Measurements from ENCODE around the gene AGBL3. TPM values are rescaled to one million over a fixed set of nuclear protein-coding genes. Genes with fewer than 3 reads are reported as not detected.
"Not testable (repeated sequence)": the region's sequence is repeated elsewhere in the genome, so short reads cannot be mapped to it uniquely, and the experiment has no call there.

AGBL3 gene
- polyA plus RNA-seq, 2 of the 4 experiments (the other 2 are of a cell fraction) = 2.2 to 4.3 TPM

DNA sequence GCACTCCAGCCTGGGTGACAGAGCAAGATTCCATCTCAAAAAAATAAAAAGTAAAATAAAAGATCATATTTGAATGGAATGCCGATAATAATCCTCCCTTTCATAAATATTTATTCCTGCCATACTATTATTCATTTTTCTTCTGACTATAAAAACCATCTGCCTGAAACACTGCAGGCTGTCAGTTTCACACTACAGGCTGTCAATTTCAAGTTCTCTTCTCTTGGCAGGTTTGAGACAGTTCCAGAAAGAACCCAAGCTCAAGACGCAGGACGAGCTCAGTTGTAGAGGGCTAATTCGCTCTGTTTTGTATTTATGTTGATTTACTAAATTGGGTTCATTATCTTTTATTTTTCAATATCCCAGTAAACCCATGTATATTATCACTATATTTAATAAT is 18.2 kb upstream of the AGBL3 start:
- no peak overlapping the region for H3K4me3 ChIP-seq
- POLR2A ChIA-PET = no interaction called here
- FAIRE-seq = no peak
- no peak for TF ChIP-seq CHD2 (IDR thresholded peaks at IDR 0.05; ENCODE audit: low read length, partially characterized antibody)
- no peak for TF ChIP-seq HOXA7 (CRISPR knock-in tag; IDR thresholded peaks at IDR 0.05)
- no peak for TF ChIP-seq POLR2A (IDR thresholded peaks at IDR 0.05; ENCODE audit: low read length)
- no peak for TF ChIP-seq ZFP36 (IDR thresholded peaks at IDR 0.05; ENCODE audit: borderline replicate concordance, partially characterized antibody)
- TF ChIP-seq CEBPB (IDR thresholded peaks at IDR 0.05) = no peak
- no peak for TF ChIP-seq RARB (CRISPR knock-in tag; IDR thresholded peaks at IDR 0.05)
- TF ChIP-seq RNF2 (IDR thresholded peaks at IDR 0.05; ENCODE audit: borderline replicate concordance, low read depth) = no peak
- no peak for TF ChIP-seq ZC3H11A (IDR thresholded peaks at IDR 0.05)
- TF ChIP-seq HDAC2 (IDR thresholded peaks at IDR 0.05) = no peak
- TF ChIP-seq, protein P1, sequence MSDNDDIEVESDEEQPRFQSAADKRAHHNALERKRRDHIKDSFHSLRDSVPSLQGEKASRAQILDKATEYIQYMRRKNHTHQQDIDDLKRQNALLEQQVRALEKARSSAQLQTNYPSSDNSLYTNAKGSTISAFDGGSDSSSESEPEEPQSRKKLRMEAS (IDR thresholded peaks at IDR 0.05) = no peak
- TF ChIP-seq NFE2L2 (conservative IDR thresholded peaks at IDR 0.05; ENCODE audit: low read length) = no peak
- no peak for TF ChIP-seq CHD4 (IDR thresholded peaks at IDR 0.05; ENCODE audit: borderline replicate concordance)
- no peak for TF ChIP-seq KDM5A (IDR thresholded peaks at IDR 0.05)
- TF ChIP-seq MAZ (IDR thresholded peaks at IDR 0.05; ENCODE audit: borderline replicate concordance, low read depth, low read length) = no peak
- no peak for TF ChIP-seq RAD21 (conservative IDR thresholded peaks at IDR 0.05 in 1 of 2, IDR thresholded peaks at IDR 0.05 in 1 of 2)
- no peak for TF ChIP-seq CBX2 (IDR thresholded peaks at IDR 0.05; ENCODE audit: borderline replicate concordance, low read depth)
- TF ChIP-seq GATA3 (IDR thresholded peaks at IDR 0.05; ENCODE audit: borderline replicate concordance) = no peak
- TF ChIP-seq PHF8 (IDR thresholded peaks at IDR 0.05; ENCODE audit: borderline replicate concordance, low read depth) = no peak
- TF ChIP-seq CBX8 (IDR thresholded peaks at IDR 0.05) = no peak
- no peak overlapping the region for H3K4me2 ChIP-seq
- 92% methylated on average over 4 of the region's 4 CpGs for WGBS (ENCODE audit: missing lambda C conversion rate)
- no peaks in the 10 kb centered on the region for H3K4me1 ChIP-seq
- no peak overlapping the region for H3K27ac ChIP-seq
- H3K9me3 ChIP-seq = no peaks in the 10 kb centered on the region
- CTCF ChIA-PET = interaction anchor here (0.5 kb wide), 1 partner anchor 203 kb away, joined by 3 read pairs; no protein-coding TSS in a partner anchor
- ATAC-seq = no peak
- DNase-seq (ENCODE audit: low read depth in 1 of 2, low spot score in 1 of 2) = no peak

DNA sequence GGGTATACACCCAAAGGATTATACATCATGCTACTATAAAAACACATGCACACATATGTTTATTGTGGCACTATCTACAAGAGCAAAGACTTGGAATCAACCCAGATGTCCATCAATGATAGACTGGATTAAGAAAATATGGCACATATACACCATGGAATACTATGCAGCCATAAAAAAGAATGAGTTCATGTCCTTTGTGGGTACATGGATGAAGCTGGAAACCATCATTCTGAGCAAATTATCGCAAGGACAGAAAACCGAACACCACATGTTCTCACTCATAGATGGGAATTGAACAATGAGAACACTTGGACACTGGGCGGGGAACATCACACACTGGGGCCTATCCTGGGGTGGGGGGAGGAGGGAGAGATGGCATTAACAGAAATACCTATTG is 4.7 kb upstream of the AGBL3 start:
- H3K27ac ChIP-seq; FAIRE-seq; H3K4me2 ChIP-seq; ATAC-seq; POLR2A ChIA-PET; H3K9me3 ChIP-seq; H3K4me1 ChIP-seq; H3K4me3 ChIP-seq; DNase-seq (ENCODE audit: low read depth in 1 of 2, low spot score in 1 of 2): not testable (repeated sequence)
- CTCF ChIA-PET = interaction anchor here (1.0 kb wide), 1 partner anchor 292 kb away, joined by 3 read pairs; no protein-coding TSS in a partner anchor
- WGBS (ENCODE audit: missing lambda C conversion rate) = 53% methylated on average over 3 of the region's 3 CpGs

DNA sequence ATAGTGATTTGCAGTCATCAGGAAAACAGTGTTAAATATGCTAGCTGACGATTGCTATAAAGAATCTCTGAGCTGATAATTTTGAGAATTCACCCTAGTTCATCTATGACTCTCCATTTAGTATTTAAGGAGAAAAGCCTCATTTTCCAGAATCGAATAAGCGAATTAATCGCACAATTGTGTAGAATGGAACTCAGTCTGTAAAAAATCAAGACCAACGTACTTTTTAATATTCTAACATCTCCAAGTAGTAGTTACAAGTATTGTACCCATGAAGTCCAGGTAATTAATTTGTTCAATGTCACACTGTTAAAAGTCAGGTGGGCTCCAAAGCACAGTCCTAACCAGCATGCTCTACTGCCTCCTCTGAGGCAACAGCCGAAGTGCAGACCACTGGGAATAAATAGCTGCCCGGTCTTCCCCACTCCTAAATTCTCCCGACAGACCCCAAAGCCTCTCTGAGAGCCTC is 380 bp upstream of the AGBL3 start:
- 39% methylated on average over 8 of the region's 8 CpGs for whole genome bisulfite sequencing (ENCODE audit: missing lambda C conversion rate)
- Histone ChIP-seq H3K4me3 (peak overlapping the region; percentile 82), H3K4me1 (peaks cover 26% of the 10 kb centered on the region), H3K4me2 (peak overlapping the region; percentile 82), H3K27ac (peak overlapping the region; percentile 88 to 94), H3K9me3 (no peaks in the 10 kb centered on the region)
- ChIA-PET CTCF (interaction anchor here (0.7 to 2.8 kb wide), 27 partner anchors 9 to 378 kb away, joined by 3 to 17 read pairs (median 4); partner anchors contain the start of genes BPGM and CYREN), POLR2A (interaction anchor here (0.7 to 2.1 kb wide), 5 partner anchors 15 to 185 kb away, joined by 3 to 12 read pairs (median 7); partner anchors contain the start of genes CYREN and TMEM140)
- ATAC-seq (no peak; a peak in 1 of 6 replicates), FAIRE-seq (no peak), DNase-seq (ENCODE audit: low read depth in 1 of 2, low spot score in 1 of 2) (no peak)
- TF ChIP-seq FOXS1 (CRISPR knock-in tag; IDR thresholded peaks at IDR 0.05) (0 out of 2 replicates have a peak, but pooled peaks have one; percentile 3), FOSL2 (IDR thresholded peaks at IDR 0.05) (no peak), FOSL2 (CRISPR knock-in tag; IDR thresholded peaks at IDR 0.05) (no peak), HOXB13 (CRISPR knock-in tag; IDR thresholded peaks at IDR 0.05; ENCODE audit: low read depth) (0 out of 2 replicates have a peak, but pooled peaks have one; percentile 1)

DNA sequence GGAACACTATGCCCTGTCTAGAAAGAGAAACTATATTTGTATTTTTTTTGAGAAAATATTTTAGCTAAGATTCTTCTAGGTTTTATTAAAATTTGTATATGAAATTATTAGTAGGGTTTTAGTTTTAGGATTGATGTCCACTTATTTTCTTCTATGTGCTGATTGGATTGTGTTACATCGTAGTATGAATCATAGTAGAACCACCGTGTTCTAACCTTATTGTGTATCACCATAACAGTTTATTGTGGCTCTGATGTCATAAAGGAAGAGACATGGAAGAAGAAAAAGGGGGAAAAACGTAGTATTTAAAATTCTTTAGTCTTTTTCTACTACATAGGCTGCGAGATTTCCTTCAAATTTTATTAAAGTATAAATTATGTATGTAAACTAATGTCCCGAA is 1.9 kb downstream of the AGBL3 start:
- 71% methylated on average over 5 of the region's 5 CpGs for WGBS (ENCODE audit: missing lambda C conversion rate)
- POLR2A ChIA-PET = interaction anchor here (1.0 kb wide), 1 partner anchor 181 kb away, joined by 3 read pairs; no protein-coding TSS in a partner anchor
- H3K27ac ChIP-seq = no peak overlapping the region
- H3K4me2 ChIP-seq = peak overlapping the region; percentile 82
- H3K9me3 ChIP-seq = no peaks in the 10 kb centered on the region
- CTCF ChIA-PET = interaction anchor here (1.3 to 2.8 kb wide), 2 partner anchors 179 to 183 kb away, joined by 3 to 9 read pairs; partner anchors contain the start of gene CYREN
- TF ChIP-seq PHF8 (IDR thresholded peaks at IDR 0.05; ENCODE audit: borderline replicate concordance, low read depth) = no peak
- TF ChIP-seq, protein P2, sequence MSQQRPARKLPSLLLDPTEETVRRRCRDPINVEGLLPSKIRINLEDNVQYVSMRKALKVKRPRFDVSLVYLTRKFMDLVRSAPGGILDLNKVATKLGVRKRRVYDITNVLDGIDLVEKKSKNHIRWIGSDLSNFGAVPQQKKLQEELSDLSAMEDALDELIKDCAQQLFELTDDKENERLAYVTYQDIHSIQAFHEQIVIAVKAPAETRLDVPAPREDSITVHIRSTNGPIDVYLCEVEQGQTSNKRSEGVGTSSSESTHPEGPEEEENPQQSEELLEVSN (IDR thresholded peaks at IDR 0.05; ENCODE audit: borderline replicate concordance, low read depth) = no peak
- H3K4me1 ChIP-seq = peaks cover 47% of the 10 kb centered on the region
- ATAC-seq = no peak
- no peak for FAIRE-seq
- H3K4me3 ChIP-seq = peak overlapping the region; percentile 82; the same call in 1 of the 3 replicates
- DNase-seq (ENCODE audit: low read depth in 1 of 2, low spot score in 1 of 2) = no peak
